Effector CD4-positive, alpha-beta T cell (primary cell): Measurements from ENCODE around the gene RAB3GAP2.
"Not testable (repeated sequence)": the region's sequence is repeated elsewhere in the genome, so short reads cannot be mapped to it uniquely, and the experiment has no call there.

Experiments
- DNase-seq: peaks from one replicate; pipeline ENCODE4 v3.0.0-alpha.2; 2020
- total RNA-seq: gene quantifications from one replicate; lab custom pipeline; 2026; lab: John Stamatoyannopoulos, UW

The RAB3GAP2 gene
- total RNA-seq: 107 reads per million, percentile 84 among the genes with 10 or more reads in this experiment

GRCh38 chr1:220272047-220272840 lies at the start of gene RAB3GAP2:
TSS of gene RAB3GAP2 (minus strand) at chr1:220272453. CDS start at chr1:220272337, 116 bp downstream.
- DNase-seq: peak; percentile 96

DNA sequence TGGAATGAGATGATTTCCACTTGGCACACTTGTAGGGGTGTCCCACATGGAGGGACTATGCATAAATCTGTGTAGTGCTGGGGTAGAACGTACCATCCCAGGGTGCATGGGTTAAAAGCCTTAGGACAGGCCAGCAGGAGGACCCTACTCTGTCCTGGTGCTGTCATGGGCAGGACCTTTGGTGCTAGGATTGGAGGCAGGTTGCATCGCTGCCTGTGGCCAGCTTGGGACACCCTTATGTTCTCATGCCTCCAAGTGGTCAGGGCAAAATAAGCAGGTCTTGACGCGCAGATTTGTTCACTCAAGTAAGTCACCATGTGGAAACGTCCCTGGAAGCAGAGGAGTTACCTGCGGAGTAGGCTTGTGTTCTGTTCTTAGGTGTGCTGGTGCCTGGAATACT lies 49.5 kb upstream of the RAB3GAP2 start:
- DNase-seq: no peak

DNA sequence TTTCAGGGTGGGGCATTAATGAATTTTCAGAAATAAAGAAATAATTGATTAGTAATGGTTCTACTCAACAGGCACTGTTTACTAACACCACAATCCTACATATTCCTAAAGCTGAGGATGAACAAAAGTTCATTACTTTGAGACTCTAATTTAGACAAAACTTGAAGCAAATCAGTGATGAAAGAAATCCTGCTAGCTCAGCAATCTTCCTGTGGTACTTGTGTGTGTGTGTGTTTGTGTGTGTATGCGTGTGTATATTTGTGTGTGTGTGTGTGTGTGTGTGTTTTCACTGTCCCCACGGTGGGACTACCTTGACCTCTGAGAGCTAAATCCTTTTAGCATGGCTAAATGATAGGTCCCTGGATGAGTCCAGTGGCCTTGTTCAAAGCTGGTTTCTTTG lies 48.5 kb upstream of the RAB3GAP2 start:
- no peak for DNase-seq

DNA sequence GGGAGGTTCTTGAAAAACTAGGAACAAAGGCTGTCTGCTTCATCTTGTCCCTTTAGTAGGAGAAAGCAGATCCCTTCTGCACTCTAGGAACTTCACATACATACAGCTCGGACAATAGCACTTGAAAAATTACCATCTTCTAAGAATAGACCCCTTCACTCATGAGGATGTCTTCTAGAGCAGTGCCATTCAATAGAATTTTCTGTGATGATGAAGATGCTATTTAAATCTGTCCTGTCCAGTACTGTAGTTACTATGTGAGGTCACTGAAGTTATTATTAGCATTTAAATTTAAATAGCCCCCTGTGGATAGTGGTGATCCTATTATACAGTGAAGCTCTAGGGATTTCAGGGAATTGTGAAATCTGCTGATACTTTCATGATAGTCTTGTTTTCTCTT lies 46.4 kb upstream of the RAB3GAP2 start:
- no peak for DNase-seq

DNA sequence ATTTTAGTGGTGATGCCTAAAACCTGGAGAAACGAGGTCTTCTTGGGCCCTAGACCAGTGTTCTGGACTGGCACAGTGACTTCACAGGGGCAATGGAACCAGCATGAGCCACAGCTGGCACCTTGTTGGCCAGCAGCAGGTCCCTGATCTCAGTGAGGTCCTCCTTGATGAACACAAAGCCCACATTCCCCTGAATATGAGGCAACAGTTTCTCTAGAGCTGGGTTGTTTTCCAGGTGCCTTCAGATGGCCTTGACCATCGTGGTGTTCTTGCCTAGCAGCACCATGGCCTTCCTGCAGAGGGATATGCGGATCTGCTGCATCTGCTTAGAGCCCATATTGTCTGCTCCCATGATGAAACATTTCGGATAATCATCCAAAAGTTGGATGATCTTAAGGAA lies 44.9 kb upstream of the RAB3GAP2 start:
- no peak for DNase-seq

GRCh38 chr1:220316305-220316704 lies 44.1 kb upstream of the RAB3GAP2 start:
- no peak for DNase-seq

DNA sequence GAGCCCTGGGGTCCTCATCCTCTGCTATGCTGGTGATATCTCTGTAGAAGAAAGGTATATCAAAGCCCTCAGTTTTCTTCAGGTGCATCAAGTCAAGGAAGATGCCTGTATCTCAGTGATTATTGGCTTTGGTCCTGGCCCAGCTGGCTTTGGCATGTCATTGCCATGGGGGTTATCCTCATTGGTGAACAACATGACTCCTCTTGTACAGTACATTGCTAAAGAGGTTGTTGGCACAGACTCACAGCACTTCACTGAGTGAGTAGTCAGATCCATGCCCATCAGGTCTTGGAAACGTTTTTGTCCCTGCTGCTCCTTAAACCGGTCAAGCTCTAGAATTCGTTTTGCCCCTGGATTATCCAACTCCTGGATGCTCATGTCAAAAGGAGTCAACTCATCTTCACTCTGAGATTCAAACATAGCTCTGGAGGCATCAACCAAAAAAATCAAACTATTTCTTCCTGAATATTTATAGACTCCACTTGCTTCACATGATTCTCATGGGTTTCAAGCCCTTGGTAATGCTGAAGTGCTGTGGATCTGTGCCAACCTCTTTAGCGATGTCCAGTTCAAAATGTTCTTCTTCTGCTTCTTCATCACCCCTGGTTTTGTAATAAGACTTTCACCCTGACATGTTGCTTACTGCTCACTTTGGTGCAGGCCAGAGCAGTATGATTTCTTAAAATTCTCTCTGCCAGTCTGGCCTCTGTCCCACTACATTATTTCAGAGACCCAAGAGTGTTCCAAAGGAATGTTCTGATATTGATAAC lies 43.0 kb upstream of the RAB3GAP2 start:
- no peak for DNase-seq

DNA sequence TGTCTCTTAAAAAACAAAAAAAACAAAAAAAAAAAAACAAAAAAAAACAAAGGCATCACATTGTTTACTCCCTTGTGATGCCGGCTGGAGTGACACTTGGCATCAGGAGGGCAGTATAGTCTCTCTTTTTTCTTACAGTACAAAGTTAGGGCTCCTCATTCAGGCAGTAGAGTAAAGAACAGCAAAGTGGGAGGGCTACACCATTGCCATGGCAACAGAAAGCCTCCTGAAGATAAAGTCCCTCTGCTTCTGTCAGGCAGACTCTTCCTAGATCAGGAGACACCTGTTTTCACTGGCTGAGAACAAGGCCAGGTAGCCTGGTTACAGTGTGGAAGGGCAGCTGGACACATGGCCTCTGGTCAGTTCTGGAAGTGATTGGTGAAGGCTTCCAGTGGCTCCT lies 41.3 kb upstream of the RAB3GAP2 start:
- no peak for DNase-seq

GRCh38 chr1:220310147-220310546 lies 37.9 kb upstream of the RAB3GAP2 start:
- DNase-seq: not testable (repeated sequence)

GRCh38 chr1:220307607-220308006 lies 35.4 kb upstream of the RAB3GAP2 start:
- no peak for DNase-seq

- DNase-seq: no peak
Measured at GRCh38 chr1:220306339-220306738, 34.1 kb upstream of the RAB3GAP2 start.

DNA sequence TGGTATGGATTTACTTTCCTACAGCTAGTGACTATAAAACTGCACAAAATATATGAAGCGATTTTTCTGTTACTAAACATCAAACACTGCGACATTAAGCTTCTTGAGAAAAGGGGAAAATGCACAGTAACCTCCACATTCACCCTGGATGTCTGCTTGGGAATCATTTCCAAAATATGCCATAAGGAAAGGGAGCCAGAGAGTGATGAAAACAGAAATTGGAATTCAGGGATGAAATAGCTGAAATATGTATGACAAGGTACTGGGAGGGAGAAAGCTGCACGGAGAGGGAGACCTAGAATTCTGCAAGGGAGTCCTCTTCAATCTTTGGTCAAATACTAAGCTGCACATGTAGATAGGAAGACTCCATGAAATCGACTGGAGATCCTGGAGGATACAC lies 31.6 kb upstream of the RAB3GAP2 start:
- no peak for DNase-seq

GRCh38 chr1:220301630-220302029 lies 29.4 kb upstream of the RAB3GAP2 start:
- DNase-seq: no peak

DNA sequence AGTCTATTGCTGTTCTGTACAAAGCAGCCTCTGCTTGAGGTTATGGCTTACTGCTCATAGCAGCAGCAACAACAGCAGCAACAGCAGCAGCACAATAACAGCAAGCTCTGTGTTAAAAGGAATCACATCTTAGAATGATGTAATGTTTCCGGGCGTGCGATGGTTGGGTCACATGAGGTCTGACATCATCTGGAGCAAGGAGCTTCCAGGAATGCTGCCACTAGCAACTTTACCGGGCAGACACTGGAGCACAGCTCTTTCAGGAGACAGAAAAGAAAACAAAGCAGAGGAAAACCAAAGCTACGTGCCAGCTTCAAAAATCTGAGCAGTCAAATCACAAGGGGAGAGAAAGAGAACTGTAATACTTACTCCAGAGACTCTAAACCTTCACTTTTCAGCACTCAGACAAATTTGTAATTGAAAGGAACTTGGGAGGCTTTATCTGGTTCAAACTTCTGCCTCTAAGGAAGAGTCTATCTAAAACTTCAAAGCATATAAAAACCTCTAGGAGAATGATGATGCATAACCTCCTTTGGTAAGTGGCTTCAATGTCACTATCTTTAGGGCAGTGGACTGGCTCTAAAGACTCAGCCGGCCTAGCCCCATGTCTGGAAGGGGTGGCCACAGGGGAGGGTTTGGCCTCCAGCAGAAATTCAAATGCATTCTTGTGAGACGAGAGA lies 28.3 kb upstream of the RAB3GAP2 start:
- no peak for DNase-seq

GRCh38 chr1:220299337-220299736 lies 27.1 kb upstream of the RAB3GAP2 start:
- no peak for DNase-seq

DNA sequence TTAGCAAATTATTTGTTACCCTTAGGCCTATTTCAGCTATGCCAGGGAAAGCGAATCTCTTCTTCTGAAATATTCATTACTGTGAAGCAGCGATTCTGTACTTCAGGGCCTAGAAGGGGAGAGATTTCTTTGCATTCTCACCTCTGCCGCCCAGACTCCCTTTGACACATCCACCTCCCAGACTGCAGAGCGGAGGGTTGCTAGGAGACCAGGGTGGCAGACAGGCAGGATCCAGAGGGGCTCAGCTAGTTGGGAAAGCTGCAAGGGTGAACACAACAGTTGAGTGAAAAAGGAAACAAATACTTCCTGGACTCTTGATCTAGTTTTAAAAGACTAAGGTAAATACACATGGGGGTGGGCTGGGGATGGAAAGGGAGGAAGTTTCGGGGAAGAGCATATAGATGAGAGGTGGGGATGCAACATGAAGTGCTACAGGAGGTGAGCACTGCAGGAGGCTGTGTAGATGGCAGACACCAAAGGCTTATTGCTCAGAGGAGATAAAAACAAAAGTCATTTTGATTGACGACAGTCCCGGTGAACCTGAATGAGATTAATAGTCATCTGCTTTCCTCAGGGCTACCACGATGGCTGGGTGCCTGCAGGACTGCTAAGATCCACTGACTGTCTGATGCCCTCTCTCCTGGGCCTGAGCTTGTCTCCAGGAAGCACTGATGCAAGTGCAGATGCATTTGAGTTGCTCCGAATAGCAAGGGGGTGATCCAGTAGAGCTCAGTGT lies 26.4 kb upstream of the RAB3GAP2 start:
- DNase-seq: no peak

DNA sequence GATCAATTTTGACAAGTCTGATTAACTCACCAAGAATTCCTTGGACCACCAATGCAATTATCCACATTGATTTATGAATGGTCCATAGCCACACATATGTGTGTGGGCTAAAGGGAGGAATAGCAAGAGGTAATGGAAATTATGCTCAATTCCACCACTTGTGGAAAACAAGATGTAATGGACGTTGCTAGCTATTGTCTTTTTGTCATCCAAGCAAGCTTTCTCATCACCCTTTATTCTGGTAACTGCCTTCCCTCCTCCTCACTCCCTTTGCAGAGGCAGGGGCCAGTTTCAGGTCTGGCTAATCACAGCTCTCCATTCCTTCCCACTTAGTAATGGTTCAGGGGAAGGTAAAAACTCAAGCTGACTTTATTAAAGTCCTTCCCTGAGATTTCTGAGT lies 24.7 kb upstream of the RAB3GAP2 start:
- DNase-seq: no peak

DNA sequence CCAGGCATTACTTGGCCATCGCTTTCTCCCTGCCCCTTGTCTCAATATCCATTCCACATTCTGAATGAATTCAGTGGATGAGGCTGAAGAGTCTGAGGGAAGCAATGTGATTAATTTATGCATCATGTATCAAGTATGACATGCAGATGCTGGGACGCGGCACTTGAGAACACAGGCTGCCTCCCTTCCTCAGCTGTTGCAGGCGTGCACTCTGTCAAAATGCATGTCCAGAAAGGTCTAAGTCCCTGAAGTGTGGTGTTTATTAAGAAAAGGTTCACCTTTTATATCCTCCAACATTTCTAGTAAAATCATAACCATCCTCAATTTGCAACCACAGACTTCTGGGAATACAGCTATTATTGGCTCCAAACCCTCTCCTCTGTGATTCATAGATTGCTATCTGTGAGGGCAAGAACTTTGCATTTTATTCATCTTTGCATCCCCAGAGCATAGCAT lies 22.6 kb upstream of the RAB3GAP2 start:
- no peak for DNase-seq

- no peak for DNase-seq
Measured at GRCh38 chr1:220291580-220291979, 19.3 kb upstream of the RAB3GAP2 start.

GRCh38 chr1:220290140-220290761 lies 18.0 kb upstream of the RAB3GAP2 start:
- no peak for DNase-seq

GRCh38 chr1:220287129-220287528 lies 14.9 kb upstream of the RAB3GAP2 start:
- no peak for DNase-seq

DNA sequence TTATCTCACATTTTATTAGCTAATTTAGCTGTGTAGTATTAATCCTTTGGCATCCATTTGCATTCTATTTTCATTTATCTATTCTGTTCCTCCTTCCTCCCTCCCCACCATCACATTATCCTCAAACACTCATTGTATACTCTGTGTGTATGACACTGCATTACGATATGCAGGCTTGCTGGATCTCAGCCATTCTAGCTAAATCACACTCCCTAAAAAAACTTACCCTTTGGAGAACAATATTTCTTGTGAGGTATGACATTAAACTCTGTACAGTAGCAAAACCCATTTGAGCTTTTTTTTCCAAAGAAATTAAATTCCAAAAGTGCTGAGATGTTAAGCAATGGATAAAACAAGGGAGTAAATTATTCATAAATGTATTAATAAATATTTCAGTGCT lies 11.4 kb upstream of the RAB3GAP2 start:
- DNase-seq: no peak
